GM21717 (cell line): ENCODE data around the gene SUMO4.
"Not testable (repeated sequence)": the region's sequence is repeated elsewhere in the genome, so short reads cannot be mapped to it uniquely, and the experiment has no call there.

Experiments used
- ATAC-seq: cut with Tn5 transposase; IDR thresholded peaks from one replicate; pipeline ENCODE4 v1.9.1; 2021; ENCODE audit warnings: mild to moderate bottlenecking, moderate library complexity; ENCODE audit not compliant: unreplicated experiment

SUMO4 gene

DNA sequence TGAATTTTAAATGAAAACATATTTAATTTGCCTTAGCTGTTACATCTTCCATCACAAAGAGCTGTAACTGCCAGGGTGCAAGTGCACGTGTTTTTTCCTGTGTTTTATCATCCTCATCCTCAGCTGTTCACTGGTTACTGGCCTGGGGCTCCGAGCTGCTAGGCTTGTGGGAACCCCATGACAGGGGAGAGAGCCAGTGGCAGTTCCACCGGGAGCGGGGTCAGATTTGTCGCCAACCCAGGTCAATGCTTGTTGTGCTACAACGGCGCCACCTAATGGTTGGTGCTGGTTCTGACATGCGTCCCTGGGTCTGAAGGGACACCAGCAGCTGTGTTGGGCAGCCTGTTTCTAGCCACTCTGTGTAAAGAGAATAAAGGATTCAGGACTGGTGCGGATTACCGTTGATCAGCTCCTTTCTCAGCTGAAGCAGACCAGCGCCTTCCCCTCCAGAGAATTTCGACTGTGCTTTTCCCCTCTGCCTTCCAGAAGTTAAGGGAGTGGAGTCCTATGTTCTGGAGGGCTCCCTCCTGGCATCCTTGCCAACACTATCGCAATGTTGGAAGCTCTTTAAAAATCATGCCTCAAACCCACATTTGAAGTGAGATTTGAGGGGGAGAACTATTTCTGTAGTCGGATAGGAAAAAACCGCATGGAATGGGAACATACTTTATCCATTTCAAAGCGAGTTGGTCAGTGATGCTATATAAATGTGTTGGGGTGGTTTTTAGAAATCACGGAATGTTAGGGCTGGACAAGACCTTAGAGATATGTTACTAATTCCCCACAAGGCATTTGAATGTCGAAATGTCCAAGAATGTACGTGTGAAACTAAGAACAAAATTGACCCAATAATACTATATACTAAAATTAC, 32.1 kb downstream of the SUMO4 start:
- ATAC-seq: peak; percentile 94

DNA sequence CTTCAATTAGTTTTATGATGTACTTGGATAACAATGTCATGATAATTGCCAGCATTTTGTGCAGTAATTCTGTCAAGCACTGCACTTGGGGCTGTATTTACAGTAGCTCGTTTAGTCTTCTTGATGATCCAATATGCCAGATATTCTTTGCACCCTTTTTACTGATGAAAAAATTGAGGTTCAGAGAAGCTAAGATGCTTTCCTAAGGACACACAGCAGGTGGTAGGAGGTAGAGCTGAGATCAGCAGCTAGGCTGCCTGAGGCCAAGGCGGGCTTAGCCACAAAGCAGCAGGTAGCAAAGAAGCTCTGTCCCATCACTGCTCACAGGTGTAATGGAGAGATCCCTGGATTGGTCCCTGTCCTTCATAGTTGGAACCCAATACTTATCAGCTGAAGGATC, 33.3 kb downstream of the SUMO4 start:
- no peak for ATAC-seq

DNA sequence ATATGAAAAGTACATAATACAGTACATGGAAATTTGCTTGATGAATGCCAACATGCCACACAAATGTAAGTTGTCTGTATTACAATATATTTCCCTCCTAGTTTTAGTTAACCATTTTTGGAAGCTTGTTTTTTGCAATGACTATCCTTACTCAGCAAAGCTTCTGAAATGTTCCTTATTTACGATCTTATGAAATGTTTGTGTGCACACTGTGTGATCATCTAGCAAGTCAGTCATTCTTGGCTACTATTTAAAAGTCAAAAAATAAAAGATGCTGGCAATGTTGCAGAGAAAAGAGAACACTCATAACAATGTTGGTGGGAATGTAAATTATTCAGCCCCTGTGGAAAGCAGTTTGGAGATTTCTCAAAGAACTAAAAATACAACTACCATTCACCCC, 33.8 kb downstream of the SUMO4 start:
- no peak for ATAC-seq

DNA sequence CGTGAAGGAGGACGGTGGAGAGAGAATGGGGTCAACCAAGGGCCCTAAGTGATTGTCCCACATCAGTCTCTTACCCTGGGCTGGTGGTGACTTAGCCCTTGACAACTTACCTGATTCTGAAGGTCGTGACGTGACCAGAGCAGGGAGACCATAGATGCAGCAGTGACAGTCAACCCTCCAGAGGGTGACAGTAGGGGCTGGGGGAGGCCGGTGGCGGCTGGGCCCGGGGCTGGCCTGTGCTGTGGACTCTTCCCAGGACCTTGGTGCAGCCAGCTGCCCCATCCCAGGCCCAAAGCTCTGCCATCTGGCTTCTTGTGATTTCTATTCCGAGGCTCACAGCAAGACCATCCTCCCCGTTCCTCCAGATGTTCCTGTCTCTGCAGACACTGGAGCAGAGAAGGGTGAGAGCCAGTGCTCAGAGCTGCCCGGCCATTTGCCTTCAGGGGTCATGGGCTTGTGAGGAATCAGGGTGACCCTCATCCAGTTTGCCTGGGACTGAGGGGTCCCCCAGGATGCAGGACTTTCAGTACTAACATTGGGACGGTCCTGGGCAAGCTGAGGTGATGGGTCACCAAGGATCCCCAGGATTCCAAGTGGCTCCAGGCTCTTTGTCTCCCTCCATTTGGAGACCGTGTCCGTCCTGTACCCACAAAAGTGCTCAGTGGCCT, 36.0 kb downstream of the SUMO4 start:
- no peak for ATAC-seq

DNA sequence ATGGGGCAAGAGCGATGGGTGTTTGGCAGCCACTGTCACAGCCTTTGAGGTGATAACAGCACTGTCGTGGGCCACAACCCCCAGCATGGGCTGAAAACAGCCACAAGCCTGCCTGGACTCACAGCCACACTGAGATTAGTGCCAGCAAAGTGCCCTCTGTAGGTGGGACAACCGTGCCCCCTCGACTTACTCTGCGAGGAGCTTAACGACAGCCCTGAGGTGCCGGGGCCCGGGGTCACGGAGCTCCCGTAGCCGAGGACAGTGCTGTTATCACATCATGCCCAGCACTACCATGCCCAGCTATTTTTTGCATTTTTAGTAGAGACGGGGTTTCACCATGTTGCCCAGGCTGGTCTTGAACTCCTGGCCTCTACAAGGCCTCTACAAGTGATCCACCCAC, 36.6 kb downstream of the SUMO4 start:
- ATAC-seq: no peak

DNA sequence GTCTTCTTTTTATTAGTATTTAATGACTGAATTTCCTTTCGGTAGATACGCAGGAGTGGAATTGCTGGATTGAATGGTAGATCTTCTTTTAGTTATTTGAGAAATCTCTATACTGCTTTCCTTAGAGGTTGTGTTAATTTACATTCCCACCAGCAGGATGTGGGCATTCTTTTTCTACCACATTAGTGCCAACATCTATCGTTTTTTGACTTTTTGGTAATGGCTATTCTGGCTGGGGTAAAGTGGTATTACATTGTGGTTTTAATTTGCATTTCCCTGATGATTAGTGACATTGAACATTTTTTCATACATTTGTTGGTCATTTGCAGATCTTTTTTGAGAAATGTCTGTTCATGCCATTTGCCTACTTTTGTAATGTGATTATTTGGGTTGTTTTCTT, 37.1 kb downstream of the SUMO4 start:
- ATAC-seq: no peak

DNA sequence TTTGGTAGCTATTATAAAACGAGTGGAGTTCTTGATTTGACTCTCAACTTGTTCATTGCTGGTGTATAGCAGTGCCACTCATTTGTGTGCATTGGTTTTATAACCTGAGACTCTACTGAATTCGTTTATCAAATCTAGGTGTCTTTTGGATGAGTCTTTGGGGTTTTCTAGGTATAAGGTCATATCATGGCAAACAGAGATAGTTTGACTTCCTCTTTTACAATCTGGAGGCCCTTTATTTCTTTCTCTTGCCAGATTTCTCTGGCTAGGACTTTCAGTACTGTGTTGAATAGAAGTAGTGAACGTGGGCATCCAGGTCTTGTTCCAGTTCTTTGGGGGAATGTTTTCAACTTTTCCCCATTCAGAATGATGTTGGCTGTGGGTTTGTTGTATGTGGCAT, 38.8 kb downstream of the SUMO4 start:
- ATAC-seq: peak; percentile 58

DNA sequence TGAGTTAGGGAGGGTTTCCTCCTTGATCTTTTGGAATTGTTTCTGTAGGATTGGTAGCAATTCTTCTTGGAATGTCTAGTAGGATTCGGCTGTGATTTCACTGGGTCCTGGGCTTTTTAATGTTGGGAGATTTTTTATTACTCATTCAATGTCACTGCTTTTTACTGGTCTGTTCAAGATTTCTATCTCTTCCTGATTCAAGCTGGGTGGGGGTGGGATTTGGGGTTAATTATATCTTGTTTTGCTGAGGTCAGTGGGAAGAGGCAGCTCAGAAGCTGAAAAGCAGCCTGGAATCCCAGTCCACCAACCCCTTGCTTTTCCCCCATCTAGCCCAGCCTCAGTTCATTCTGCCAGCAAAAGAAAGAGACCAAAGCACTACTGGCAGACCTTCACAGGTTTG, 39.6 kb downstream of the SUMO4 start:
- no peak for ATAC-seq

DNA sequence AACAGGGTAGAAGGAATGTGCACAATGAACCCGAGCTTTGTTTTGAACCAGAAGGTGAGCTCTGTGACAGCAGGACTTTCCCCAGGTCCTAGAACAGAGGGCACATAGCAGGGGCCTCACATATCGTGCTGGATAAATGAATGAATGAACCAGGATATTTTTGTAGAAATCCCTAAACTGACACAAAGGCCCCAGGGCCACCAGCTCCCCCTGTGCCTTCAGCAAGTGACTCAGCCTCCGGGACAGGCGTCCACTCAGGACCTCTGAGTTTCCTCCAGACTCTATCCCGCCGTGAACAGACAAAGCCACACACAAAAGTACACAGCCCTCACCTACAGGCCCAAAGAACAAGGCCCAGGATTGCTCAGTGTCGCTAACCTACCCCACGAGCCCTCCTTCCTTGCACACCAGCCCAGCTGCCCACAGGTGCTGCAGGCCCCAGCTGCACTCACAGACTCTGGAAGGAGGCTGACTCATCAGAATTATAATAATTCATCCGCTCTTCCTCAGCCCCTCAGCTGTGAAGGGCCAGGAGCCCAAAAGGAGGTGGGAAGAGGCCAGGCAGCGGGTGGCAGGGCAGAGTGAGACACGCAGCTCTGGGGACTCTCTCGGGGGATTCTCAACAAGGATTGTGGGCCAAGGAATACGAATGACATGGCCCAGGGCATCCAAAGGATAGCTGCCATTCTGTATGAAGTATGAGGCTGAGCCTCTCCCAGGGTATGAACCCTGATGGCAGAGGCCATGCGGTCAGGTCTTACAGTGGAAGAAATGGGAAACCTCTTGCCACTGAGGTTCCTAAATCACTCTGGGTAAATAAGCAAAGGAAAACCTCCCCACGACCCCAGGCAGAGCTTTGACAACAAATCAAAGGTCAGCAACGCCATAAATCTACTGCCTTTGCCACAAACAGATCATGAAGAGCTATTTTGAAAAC, 40.9 kb downstream of the SUMO4 start:
- ATAC-seq: no peak

DNA sequence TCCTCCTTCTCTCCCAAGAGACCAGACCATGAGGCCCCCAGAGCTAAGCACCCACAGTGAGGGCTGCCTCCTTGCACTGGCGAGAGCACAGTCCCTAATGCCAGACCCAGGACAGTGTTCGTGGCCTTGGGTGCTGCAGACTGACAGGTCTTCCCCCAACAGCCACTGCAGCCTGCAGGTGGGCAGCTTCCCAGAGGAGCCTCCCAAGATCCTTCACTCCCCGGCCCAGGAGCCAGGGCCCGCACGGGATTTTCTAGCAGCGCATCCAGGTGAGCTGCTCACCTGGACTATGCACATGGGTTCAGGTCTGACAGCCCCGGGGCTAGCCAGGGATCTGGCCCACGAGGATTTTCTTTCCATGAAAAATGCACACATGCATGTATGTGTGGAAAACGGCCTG, 41.7 kb downstream of the SUMO4 start:
- ATAC-seq: no peak

DNA sequence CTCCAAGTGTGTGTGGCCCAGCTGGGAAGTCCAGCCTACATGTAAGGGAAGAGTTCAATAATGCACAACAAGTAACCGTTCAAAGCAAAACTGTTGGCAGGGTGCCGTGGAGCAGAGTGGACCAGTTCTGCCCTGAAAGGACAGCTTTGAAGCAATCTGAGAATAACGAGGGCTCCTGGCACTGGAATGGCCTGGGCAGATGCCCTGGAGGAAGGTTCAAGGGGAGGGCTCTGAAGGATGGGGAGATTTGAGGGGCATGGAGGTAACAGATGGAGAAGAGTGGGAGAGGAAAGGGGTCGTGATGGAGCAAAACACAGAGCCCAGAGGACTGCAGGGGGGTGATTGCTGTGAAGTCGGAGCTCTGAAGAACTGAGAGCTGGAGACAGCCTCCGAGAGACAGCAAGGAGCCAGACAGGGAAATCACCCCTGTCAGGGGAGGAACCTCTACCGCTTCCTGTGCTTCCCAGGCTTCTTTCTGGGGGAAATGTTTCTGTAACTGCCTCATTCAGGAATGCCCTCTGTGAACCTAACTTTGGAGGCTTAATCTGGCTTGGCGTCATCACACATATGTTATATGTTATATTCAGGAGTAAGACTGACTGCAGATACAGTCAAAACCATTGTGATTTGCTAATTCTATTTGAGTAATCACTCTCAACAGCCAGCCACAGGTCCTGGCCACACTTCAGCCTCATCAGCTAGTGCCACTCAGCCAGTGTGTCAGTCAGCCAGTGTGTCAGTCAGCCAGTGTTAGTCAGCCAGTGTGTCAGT, 43.5 kb downstream of the SUMO4 start:
- no peak for ATAC-seq

DNA sequence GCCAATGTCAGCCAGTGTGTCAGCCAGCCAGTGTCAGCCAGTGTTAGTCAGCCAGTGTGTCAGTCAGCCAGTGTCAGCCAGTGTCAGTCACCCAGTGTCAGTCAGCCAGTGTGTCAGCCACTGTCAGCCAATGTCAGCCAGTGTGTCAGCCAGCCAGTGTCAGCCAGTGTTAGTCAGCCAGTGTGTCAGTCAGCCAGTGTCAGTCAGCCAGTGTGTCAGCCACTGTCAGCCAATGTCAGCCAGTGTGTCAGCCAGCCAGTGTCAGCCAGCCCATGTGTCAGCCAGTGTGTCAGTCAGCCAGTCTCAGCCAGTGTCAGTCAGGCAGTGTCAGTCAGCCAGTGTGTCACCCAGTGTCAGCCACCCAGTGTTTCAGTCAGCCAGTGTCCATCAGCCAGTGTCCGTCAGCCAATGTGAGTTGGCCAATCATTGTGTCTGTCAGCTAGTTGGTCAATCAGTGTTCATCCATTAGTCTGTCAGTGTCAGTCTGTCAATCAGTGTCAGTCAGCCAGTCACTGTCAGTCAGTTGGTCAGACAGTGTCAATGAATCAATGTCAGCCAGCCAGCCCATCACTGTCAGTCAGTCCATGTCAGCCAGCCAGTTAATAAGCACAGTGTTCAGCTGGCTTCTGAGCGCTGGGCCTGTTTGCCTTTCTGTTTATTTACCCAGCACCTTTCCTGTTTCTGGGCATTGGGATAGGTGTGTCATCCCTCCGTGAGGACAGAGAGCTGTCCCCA, 44.5 kb downstream of the SUMO4 start:
- not testable (repeated sequence) for ATAC-seq

DNA sequence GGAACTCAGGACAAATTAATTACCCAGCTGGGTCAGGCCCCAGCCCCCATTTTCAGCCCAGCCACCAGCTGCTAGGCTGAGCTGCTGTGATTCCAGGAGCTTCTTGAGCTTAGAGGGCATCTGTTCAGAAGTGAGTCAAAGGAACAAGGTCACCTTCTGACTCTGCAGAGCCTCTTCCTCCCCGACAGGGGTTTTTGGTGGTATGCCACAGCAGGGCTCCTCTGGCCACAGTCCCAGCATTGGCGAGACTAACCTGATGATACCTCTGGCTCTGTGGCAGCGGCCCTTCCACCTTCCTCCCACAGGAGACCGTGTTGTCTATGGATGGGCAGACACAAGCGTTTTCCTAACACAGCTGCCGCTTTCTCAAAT, 45.0 kb downstream of the SUMO4 start:
- no peak for ATAC-seq

DNA sequence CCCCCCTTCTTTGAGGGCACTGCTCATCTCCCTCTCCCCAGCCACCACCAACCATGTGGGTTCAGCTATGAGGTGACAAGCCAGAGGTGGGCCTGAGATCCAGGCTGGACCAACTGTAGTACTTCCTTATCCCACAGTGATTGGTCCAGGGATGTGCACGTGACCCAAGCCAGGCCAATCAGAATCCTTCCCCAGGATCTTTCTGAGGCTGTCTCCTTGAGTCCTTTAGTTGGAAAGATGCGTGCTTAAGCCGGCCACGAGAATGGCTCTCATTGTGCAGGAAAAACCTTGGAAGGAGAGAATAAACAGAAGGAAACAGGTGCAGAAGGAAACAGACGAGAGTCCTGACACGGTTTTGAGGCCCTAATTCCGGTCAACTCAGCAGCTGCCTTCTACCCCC, 45.5 kb downstream of the SUMO4 start:
- ATAC-seq: no peak

DNA sequence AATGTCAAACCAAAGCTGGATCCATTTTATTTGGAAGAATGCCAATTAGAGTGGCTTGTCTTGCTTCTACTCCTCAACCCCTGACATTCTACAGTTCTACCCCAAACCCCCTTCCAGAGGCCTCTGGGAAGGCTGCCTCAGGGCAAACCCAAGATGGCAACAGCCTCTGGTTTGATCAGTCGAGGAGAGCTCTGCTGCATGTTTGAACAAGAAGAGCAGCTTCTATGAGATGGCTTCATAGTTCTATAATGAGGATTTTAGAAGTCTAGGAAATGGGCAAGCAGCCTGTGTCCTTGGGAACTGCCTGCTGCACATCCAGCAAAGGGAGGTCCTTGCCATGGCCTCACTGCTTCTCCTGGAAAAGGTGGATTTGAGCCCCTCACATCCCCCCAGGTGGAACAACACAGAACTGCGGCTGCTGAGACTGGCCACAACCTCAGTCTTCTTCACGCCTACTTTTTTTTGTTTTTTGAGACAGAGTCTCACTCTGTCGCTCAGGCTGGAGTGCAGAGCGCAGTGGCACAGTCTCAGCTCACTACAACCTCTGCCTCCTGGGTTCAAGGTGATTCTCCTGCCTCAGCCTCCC, 46.8 kb downstream of the SUMO4 start:
- ATAC-seq: no peak

DNA sequence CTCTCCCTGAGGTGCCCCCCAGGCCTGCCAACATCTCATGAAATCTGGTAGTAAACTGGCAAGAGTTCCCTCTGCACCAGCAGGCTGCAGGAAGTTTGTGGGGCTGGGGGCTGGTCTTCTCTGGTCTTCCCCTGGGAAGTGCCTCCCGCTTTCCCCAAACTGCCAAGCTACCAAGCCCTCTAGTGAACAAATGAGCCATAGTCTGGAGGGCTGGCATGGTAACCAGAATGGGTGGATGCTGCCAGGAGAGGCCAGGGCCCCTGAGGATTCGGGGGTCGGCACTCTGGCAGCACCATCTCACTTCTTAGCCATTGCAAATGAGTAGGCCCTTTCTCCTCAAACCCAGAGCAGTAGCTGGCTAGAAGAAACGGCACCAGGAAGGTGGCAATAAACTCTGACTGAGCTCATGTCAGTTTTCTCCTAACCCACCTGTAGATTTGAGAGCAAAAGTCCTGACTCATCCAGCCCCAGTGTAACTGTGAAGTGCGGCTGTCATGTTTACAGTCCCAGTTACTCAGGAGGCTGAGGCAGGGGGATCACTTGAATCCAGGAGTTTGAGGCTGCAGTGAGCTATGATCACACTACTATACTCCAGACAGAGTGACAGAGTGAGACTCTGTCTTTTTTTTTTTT, 48.9 kb downstream of the SUMO4 start:
- ATAC-seq: no peak

DNA sequence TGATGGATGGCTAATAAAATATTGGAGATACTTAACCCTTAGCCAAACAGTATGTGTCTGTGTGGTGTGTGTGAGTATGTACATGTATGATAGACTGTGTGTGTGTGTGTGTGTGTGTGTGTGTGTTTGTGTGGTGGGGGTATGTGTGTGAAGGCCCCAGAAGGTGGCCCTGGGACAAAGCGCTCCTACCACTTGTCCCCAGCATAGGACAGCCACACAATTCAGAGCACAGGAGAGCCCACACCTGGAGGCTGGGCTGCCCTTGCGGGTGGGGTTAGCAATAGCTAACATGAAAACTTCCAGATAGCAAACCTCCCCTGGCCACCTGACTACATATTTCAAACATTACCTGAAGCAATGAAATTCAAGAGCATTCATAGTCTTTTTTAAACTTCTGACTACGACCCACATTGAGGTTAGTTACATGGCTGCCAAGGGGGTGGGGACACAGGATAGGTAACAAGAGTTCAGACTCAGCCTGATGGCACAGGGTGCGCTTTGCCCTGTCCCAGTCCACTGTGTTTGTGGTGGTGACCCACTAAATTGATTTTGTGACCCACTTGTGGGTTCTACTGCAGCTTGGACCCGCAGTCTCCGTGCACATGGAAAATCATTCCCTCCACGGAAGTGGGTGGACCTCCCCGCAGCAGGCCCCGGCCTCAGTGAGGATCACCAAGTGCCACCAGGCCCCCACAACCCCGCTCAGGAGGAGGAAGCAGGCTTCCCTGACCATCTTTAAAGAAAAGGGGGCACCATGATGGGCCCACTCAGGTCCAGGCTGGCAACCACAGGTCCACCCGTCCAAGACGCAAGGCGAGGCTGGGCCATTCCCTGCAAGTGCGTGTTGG, 50.0 kb downstream of the SUMO4 start:
- ATAC-seq: no peak
